K562 (cell line): ENCODE data around the gene CPLX3. TPM values are rescaled to one million over a fixed set of nuclear protein-coding genes. Genes with fewer than 3 reads are reported as not detected.
A peak's percentile ranks its signal among the peaks of the same experiment; 100 is the strongest.

ENCODE experiments used
- ATAC-seq: fragments of 200-7000 bp; cut with Tn5 transposase; 3 replicates; pipeline ENCODE4 v1.9.1; 2020; ENCODE audit warnings: moderate library complexity
- BruUV-seq: library from RNA; stranded (reverse); fragments of 400-500 nt; replicated peaks from 2 replicates; lab custom pipeline; 2021; lab: Mats Ljungman, UMichigan
- CTCF ChIA-PET: fragments of 300-600 bp; formaldehyde crosslinking; extraction: SDS; loops from one replicate; lab custom pipeline; 2021; ENCODE audit warnings: low intra/inter-chr PET ratio; lab: Yijun Ruan, JAX
- POLR2A ChIA-PET: fragments of 300-600, 350-650 bp; sonication (Branson Sonifier 250); formaldehyde crosslinking; extraction: SDS; loops from one replicate; lab custom pipeline; 2021; ENCODE audit warnings: antibody characterized with exemption, inconsistent platforms; lab: Yijun Ruan, JAX
- DNase-seq, 4 experiments: peaks; one replicate each; pipeline versions ENCODE4 v3.0.0 to v3.0.0-alpha.2; 2011 to 2018; ENCODE audit warnings: low spot score in 3 of 4, mixed read lengths in 3 of 4; ENCODE audit errors: extremely low read depth in 1 of 4
- FAIRE-seq: peaks from 2 replicates; lab custom pipeline; 2011; peaks lifted over from hg19 to GRCh38; lab: Jason Lieb, UNC
- H2AFZ ChIP-seq: 2 replicates; pipeline ENCODE4 v1.6.0; 2011; ENCODE audit warnings: low read depth, low read length, control low read depth, inconsistent platforms
- H3K27ac ChIP-seq: fragments of 200-600 bp; 3 replicates; pipeline ENCODE4 v1.8.0; 2011; ENCODE audit warnings: low read depth, mild to moderate bottlenecking, control low read depth, inconsistent platforms, low read length, moderate library complexity, mixed read lengths; ENCODE audit errors: extremely low read depth
- H3K27me3 ChIP-seq, 2 experiments: fragments of 300-600 bp in 1 of 2; 2 replicates in 1 of 2; 3 replicates in 1 of 2; pipeline versions ENCODE4 v1.6.0 to v1.8.0; 2011; ENCODE audit warnings: inconsistent platforms in 2 of 2, low read length in 2 of 2, mild to moderate bottlenecking in 1 of 2, mixed read lengths in 1 of 2, moderate library complexity in 1 of 2; ENCODE audit not compliant: control insufficient read depth in 2 of 2, insufficient read depth in 2 of 2
- H3K36me3 ChIP-seq: fragments of 300-600 bp; 3 replicates; pipeline ENCODE4 v1.8.0; 2011; ENCODE audit warnings: mild to moderate bottlenecking, low read length, inconsistent platforms; ENCODE audit not compliant: control insufficient read depth, insufficient read depth
- H3K4me1 ChIP-seq, 2 experiments: fragments of 200-600 bp in 1 of 2; replicated peaks in 1 of 2; 2 replicates in 1 of 2; 3 replicates in 1 of 2; pipeline versions ENCODE4 v1.5.1 to v1.8.0; 2011; ENCODE audit warnings: inconsistent platforms in 2 of 2, low read length in 2 of 2, mild to moderate bottlenecking in 1 of 2, mixed read lengths in 1 of 2, moderate library complexity in 1 of 2; ENCODE audit not compliant: control insufficient read depth in 2 of 2, insufficient read depth in 2 of 2
- H3K4me2 ChIP-seq: 2 replicates; pipeline ENCODE4 v1.6.1; 2011; ENCODE audit warnings: low read length, control low read depth, inconsistent platforms, mixed read lengths; ENCODE audit not compliant: insufficient read depth
- H3K4me3 ChIP-seq: fragments of 200-600 bp; sonication (generic), shearing (Covaris generic); 2 replicates; pipeline ENCODE4 v1.5.1; 2016; ENCODE audit warnings: control low read depth, inconsistent platforms
- H3K79me2 ChIP-seq: fragments of 200-600 bp; 3 replicates; pipeline ENCODE4 v1.8.0; 2011; ENCODE audit warnings: low read length, inconsistent platforms; ENCODE audit not compliant: control insufficient read depth, insufficient read depth
- H3K9ac ChIP-seq, 2 experiments: 2 replicates each; pipeline versions ENCODE4 v1.6.0 to v1.6.1; 2011; ENCODE audit warnings: low read depth in 2 of 2, low read length in 2 of 2, control low read depth in 1 of 2, inconsistent platforms in 1 of 2, mild to moderate bottlenecking in 1 of 2, mixed read lengths in 1 of 2; ENCODE audit not compliant: insufficient read depth in 1 of 2
- H3K9me1 ChIP-seq: one replicate; pipeline ENCODE4 v1.6.0; 2011; ENCODE audit warnings: inconsistent platforms, mild to moderate bottlenecking, low read length, moderate library complexity; ENCODE audit not compliant: control insufficient read depth, insufficient read depth
- H3K9me3 ChIP-seq: replicated peaks from 2 replicates; pipeline ENCODE4 v1.5.1; 2011; ENCODE audit warnings: low read depth, low read length, inconsistent platforms; ENCODE audit not compliant: control insufficient read depth, insufficient read depth
- H4K20me1 ChIP-seq: replicated peaks from 2 replicates; pipeline ENCODE4 v1.6.1; 2011; ENCODE audit warnings: low read length, inconsistent platforms, mixed read lengths; ENCODE audit not compliant: control insufficient read depth, insufficient read depth
- E2F5 ChIP-seq: sonication (generic); formaldehyde crosslinking; IDR thresholded peaks from 2 replicates; pipeline ENCODE4 v1.8.0; 2022; ENCODE audit warnings: mild to moderate bottlenecking, missing genetic modification reagents
- ELK1 ChIP-seq: sonication (generic); formaldehyde crosslinking; IDR thresholded peaks from 2 replicates; pipeline ENCODE4 v1.8.1; 2022; ENCODE audit warnings: missing genetic modification reagents
- KLF6 ChIP-seq: fragments of 250-450 bp; sonication (Bioruptor Pico); IDR thresholded peaks from 2 replicates; pipeline ENCODE4 v1.4.0; 2020; ENCODE audit warnings: mild to moderate bottlenecking, moderate library complexity, borderline replicate concordance
- MCM3 ChIP-seq: fragments of 450-650 bp; IDR thresholded peaks from 2 replicates; pipeline ENCODE4 v1.6.1; 2016
- MTA2 ChIP-seq: fragments of 450-650 bp; IDR thresholded peaks from 2 replicates; pipeline ENCODE4 v1.6.1; 2016; ENCODE audit warnings: low read depth
- ZNF436 ChIP-seq: fragments of 250-450, 450-650 bp; sonication (Bioruptor Pico); formaldehyde crosslinking; IDR thresholded peaks from 2 replicates; pipeline ENCODE4 v1.7.0; 2020; ENCODE audit warnings: mild to moderate bottlenecking
- ZNF449 ChIP-seq: fragments of 250-450 bp; sonication (Bioruptor Pico); IDR thresholded peaks from 2 replicates; pipeline ENCODE4 v1.8.0; 2022; ENCODE audit warnings: moderate library complexity, mild to moderate bottlenecking, inconsistent platforms
- WGBS: fragments of 100-300 bp; shearing (Covaris generic); methylation state at CpG from one replicate; pipeline ENCODE4 v1.1.6; 2016; ENCODE audit warnings: low coverage, mixed read lengths; ENCODE audit not compliant: insufficient coverage; ENCODE audit errors: missing lambda C conversion rate; 5-methylcytosine and 5-hydroxymethylcytosine counted together
- in situ Hi-C: fragments of 300-500 bp; cut with MboI; formaldehyde crosslinking; loops from 4 replicates; pipeline ENCODE4 v1.15.0; 2018; ENCODE audit warnings: inconsistent platforms, mixed read lengths
- intact Hi-C: fragments of 100-400 bp; cut with micrococcal nuclease; formaldehyde crosslinking; loops from 2 replicates; pipeline ENCODE4 v1.14.2; 2022
- polyA plus RNA-seq, 8 experiments: library from polyadenylated mRNA; depleted of rRNA in 4 of 8; stranded (reverse) in 5 of 8; unstranded in 3 of 8; fragments of >200 nt; fragmentation: Nextera tagmentation in 2 of 8; fragmentation: Illumina TruSeq in 1 of 8; extraction: Ambion mirVana in 2 of 8; extraction: Trizol in 1 of 8; gene quantifications; 2 replicates each; pipeline versions ENCODE4 v1.2.1 to v1.2.3, GENCODE V29; 2011 to 2014; ENCODE audit warnings: inconsistent platforms in 1 of 8, missing spikeins in 1 of 8
- total RNA-seq, 7 experiments: library from RNA; depleted of rRNA in 6 of 7; stranded (reverse); fragments of >200 nt in 6 of 7; fragmentation: Illumina TruSeq in 2 of 7; extraction: Trizol in 2 of 7; gene quantifications; 2 replicates each; pipeline versions ENCODE4 v1.2.1 to v1.2.3, GENCODE V29; 2011 to 2021; ENCODE audit warnings: low replicate concordance in 1 of 7

Gene CPLX3
- total and polyA plus RNA-seq, 9 of the 15 experiments (the other 6 are each of a cell fraction or from before 2014, with no cell fraction given) = not detected

- DNase-seq = no peak
- in situ Hi-C loops (no loop called here), intact Hi-C loops (no loop called here)
- no peak for TF ChIP-seq MCM3
- no peaks in the 10 kb centered on the region for H3K9me1 ChIP-seq
- WGBS = 3% methylated on average over 19 of the region's 21 CpGs
- H3K27me3 ChIP-seq = peaks cover 21 to 60% of the 10 kb centered on the region in 2 experiments
- H2AFZ ChIP-seq = no peak overlapping the region
- no peaks in the 10 kb centered on the region for H3K36me3 ChIP-seq
- ChIA-PET POLR2A (interaction anchor here (0.7 to 1.1 kb wide), 2 partner anchors 16 to 128 kb away, joined by 3 to 4 read pairs; partner anchors contain the start of gene ULK3), CTCF (no interaction called here)
- H3K79me2 ChIP-seq = no peaks in the 10 kb centered on the region
- H4K20me1 ChIP-seq = peaks cover 13% of the 10 kb centered on the region; the same call in 1 of the 2 replicates
- no peak overlapping the region for H3K4me2 ChIP-seq
- H3K27ac ChIP-seq = no peak overlapping the region
- no peak for FAIRE-seq
- H3K9me3 ChIP-seq = no peaks in the 10 kb centered on the region
- no peak overlapping the region for H3K9ac ChIP-seq
- no peak overlapping the region for H3K4me3 ChIP-seq
- BruUV-seq = no TSS peak
- peaks cover 0 to 13% of the 10 kb centered on the region in 2 experiments; a peak in 2 of 5 replicates for H3K4me1 ChIP-seq
- no peak for ATAC-seq
Observed at GRCh38 chr15:74826921-74827320, 494 bp downstream of the CPLX3 start.

- 2% methylated on average over 5 of the region's 5 CpGs for WGBS
- no peak for TF ChIP-seq ZNF436 (CRISPR knock-in tag)
- no peak for TF ChIP-seq MTA2
- TF ChIP-seq KLF6 (CRISPR knock-in tag) = no peak
- TF ChIP-seq E2F5 = no peak
- no peak for TF ChIP-seq ELK1
- TF ChIP-seq ZNF449 (CRISPR knock-in tag) = no peak
- H3K27ac ChIP-seq = no peak overlapping the region
- intact Hi-C loops (no loop called here), in situ Hi-C loops (no loop called here)
- ChIA-PET POLR2A (interaction anchor here (0.7 to 1.3 kb wide), 3 partner anchors 11 to 15 kb away, joined by 3 to 5 read pairs (median 3); partner anchors contain the start of gene ULK3), CTCF (no interaction called here)
- peaks cover 0 to 17% of the 10 kb centered on the region in 2 experiments; a peak in 2 of 5 replicates for H3K4me1 ChIP-seq
- no peak for ATAC-seq
- BruUV-seq = no TSS peak
- H4K20me1 ChIP-seq = peaks cover 13% of the 10 kb centered on the region; the same call in 1 of the 2 replicates
- H2AFZ ChIP-seq = no peak overlapping the region
- no peak overlapping the region for H3K4me3 ChIP-seq
- H3K27me3 ChIP-seq = peaks cover 21 to 60% of the 10 kb centered on the region in 2 experiments
- peak; percentile 15 for FAIRE-seq
- DNase-seq = no peak
- H3K36me3 ChIP-seq = no peaks in the 10 kb centered on the region
- H3K9me3 ChIP-seq = no peaks in the 10 kb centered on the region
- no peaks in the 10 kb centered on the region for H3K9me1 ChIP-seq
- no peak overlapping the region for H3K9ac ChIP-seq
- no peaks in the 10 kb centered on the region for H3K79me2 ChIP-seq
- H3K4me2 ChIP-seq = no peak overlapping the region
Observed at GRCh38 chr15:74827614-74828013, 1.2 kb downstream of the CPLX3 start.
